WTC11 (cell line): Measurements from ENCODE around the gene NFIC.

Source experiments
- ATF2 ChIP-seq: sonication (generic); formaldehyde crosslinking; IDR thresholded peaks from 2 replicates; pipeline ENCODE4 v1.8.1; 2022; ENCODE audit warnings: low read depth, missing genetic modification reagents, borderline replicate concordance
- CTCF ChIP-seq: fragments of 200-600 bp; IDR thresholded peaks from 2 replicates; pipeline ENCODE4 v1.8.0; 2022; ENCODE audit warnings: antibody characterized with exemption
- ZMAT4 ChIP-seq: fragments of 250-450 bp; sonication (Bioruptor Pico); IDR thresholded peaks from 2 replicates; pipeline ENCODE4 v1.9.0; 2021; ENCODE audit warnings: mild to moderate bottlenecking

- TF ChIP-seq CTCF (no peak), ATF2 (CRISPR knock-in tag) (no peak), ZMAT4 (CRISPR knock-in tag) (no peak)
Observed at GRCh38 chr19:3466635-3467034, 100.3 kb downstream of the NFIC start.
